ENCODE measurements around the gene HIPK4.
"Not testable (repeated sequence)": the region's sequence is repeated elsewhere in the genome, so short reads cannot be mapped to it uniquely, and the experiment has no call there.

The HIPK4 gene

DNA sequence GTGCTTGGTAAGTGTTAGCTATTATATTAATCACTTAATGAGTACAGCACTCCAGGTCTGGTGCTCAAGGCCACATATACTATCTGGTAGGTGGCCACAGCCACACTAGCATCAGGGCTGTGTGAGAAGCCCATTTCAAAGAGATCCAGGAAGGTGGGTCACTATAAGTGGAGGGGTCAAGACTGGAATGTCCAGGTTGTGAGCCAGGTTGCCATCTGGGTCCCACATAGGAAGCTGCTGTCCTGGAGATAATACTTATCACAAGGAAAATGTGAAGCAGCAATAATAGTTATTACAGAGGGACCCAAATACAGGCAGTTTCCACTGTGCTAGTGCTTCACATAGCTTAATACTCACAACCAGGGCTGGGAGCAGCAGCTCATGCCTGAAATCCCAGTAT lies 54.9 kb downstream of the HIPK4 start:
- TF ChIP-seq, protein P1, sequence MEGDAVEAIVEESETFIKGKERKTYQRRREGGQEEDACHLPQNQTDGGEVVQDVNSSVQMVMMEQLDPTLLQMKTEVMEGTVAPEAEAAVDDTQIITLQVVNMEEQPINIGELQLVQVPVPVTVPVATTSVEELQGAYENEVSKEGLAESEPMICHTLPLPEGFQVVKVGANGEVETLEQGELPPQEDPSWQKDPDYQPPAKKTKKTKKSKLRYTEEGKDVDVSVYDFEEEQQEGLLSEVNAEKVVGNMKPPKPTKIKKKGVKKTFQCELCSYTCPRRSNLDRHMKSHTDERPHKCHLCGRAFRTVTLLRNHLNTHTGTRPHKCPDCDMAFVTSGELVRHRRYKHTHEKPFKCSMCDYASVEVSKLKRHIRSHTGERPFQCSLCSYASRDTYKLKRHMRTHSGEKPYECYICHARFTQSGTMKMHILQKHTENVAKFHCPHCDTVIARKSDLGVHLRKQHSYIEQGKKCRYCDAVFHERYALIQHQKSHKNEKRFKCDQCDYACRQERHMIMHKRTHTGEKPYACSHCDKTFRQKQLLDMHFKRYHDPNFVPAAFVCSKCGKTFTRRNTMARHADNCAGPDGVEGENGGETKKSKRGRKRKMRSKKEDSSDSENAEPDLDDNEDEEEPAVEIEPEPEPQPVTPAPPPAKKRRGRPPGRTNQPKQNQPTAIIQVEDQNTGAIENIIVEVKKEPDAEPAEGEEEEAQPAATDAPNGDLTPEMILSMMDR (conservative IDR thresholded peaks at IDR 0.05), result no peak
- no peak overlapping the region for H3K27ac ChIP-seq

DNA sequence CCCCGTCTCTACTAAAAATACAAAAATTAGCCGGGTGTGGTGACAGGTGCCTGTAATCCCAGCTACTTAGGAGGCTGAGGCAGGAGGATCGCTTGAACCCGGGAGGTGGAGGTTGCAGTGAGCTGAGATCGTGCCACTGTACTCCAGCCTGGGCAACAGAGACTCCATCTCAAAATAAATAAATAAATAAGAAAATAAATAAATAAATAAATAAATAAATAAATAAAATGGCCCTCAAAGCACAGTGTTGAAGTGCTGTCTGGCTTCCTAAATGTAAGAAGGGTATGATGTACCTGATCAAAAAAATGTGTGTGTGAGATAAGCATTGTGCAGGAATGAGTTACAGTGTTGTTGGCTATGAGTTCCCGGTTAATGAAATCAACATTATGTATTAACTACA lies 56.9 kb downstream of the HIPK4 start:
- H3K27ac ChIP-seq, result not testable (repeated sequence)

DNA sequence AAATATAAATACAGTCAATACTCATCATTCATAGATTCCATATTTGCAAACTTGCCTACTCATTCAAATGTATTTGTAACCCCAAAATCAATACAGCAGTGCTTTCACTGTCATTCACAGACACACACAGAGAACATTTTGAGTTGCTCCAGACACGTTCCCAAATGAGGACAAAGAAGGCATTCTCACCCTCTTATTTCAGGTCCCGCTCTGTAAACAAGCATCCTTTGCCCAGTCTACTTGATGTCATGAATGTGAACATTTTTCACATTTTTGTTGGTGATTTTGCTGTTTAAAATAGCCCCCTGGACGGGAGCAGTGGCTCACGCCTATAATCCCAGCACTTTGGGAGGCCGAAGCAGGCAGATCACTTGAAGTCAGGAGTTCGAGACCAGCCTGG lies 57.3 kb downstream of the HIPK4 start:
- H3K27ac ChIP-seq, result no peak overlapping the region
- TF ChIP-seq, protein P1 (conservative IDR thresholded peaks at IDR 0.05), result no peak

DNA sequence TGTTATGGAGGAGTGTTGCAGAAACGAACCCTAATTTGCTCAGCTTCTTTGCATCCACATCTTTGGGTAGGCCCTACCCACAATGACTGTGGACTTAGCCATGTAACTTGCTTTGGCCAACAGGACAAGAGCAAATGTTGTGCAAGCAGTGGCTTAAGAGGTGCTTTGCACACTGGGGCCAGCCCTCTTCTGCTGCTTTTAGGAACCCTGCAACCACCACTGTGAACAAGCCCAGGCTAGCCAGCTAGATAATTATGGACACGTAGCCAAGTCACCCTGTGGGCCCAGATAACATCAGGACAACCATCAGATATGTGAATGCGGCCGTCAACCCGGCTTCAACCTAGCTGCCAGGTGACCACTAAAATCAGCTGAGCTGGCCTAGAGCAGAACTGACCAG lies 58.9 kb downstream of the HIPK4 start:
- TF ChIP-seq, protein P1 (conservative IDR thresholded peaks at IDR 0.05), result no peak
- H3K27ac ChIP-seq, result peak overlapping the region; percentile 2; the same call in 1 of the 2 replicates
